Stimulated activated naive CD8-positive, alpha-beta T cell treated with anti-CD3 and anti-CD28 coated beads, Interleukin-15, Interleukin-2, amounts not matched to agents 100 U/mL and 50 U/mL, for 24 hours (primary cell): ENCODE data around the gene VENTX.

Source experiments
- ATAC-seq: fragments of 150-1000 bp; cut with Tn5 transposase; one replicate; pipeline ENCODE4 v1.10.0; 2021
- DNase-seq: peaks from one replicate; pipeline ENCODE4 v3.0.0; 2021

The VENTX gene

GRCh38 chr10:133235265-133235855 lies 2.3 kb upstream of the VENTX start:
- ATAC-seq: no peak
- no peak for DNase-seq

GRCh38 chr10:133235932-133236331 lies 1.7 kb upstream of the VENTX start:
- ATAC-seq (no peak), DNase-seq (no peak)

GRCh38 chr10:133236401-133237240 lies 1.0 kb upstream of the VENTX start:
- ATAC-seq: no peak
- no peak for DNase-seq

GRCh38 chr10:133237241-133237587 lies 441 bp upstream of the VENTX start:
- DNase-seq (no peak), ATAC-seq (no peak)

- DNase-seq: no peak
- no peak for ATAC-seq
Observed at GRCh38 chr10:133238466-133238804, 780 bp downstream of the VENTX start.

- DNase-seq (no peak), ATAC-seq (no peak)
Observed at GRCh38 chr10:133239990-133240389, 2.3 kb downstream of the VENTX start.

- ATAC-seq: no peak
- DNase-seq: no peak
Observed at GRCh38 chr10:133241501-133242205, 4.0 kb downstream of the VENTX start.

- DNase-seq: no peak
- no peak for ATAC-seq
Observed at GRCh38 chr10:133242611-133243356, 5.1 kb downstream of the VENTX start.

- DNase-seq: no peak
Observed at GRCh38 chr10:133243593-133243992, 5.9 kb downstream of the VENTX start.

GRCh38 chr10:133245439-133246235 lies 8.0 kb downstream of the VENTX start:
- DNase-seq: no peak
- no peak for ATAC-seq

More at GRCh38 chr10:133243593-133243992, 5.9 kb downstream of the VENTX start:
- no peak for ATAC-seq

- no peak for DNase-seq
- no peak for ATAC-seq
Observed at GRCh38 chr10:133246236-133246626, 8.6 kb downstream of the VENTX start.

- no peak for ATAC-seq
- no peak for DNase-seq
Observed at GRCh38 chr10:133247681-133248333, 10.2 kb downstream of the VENTX start.

- no peak for ATAC-seq
Observed at GRCh38 chr10:133248334-133248715, 10.7 kb downstream of the VENTX start.

GRCh38 chr10:133249094-133249780 lies 11.6 kb downstream of the VENTX start:
- ATAC-seq: no peak
- no peak for DNase-seq

More at GRCh38 chr10:133248334-133248715, 10.7 kb downstream of the VENTX start:
- DNase-seq: no peak

GRCh38 chr10:133249975-133250754 lies 12.5 kb downstream of the VENTX start:
- DNase-seq: no peak
- no peak for ATAC-seq

- no peak for ATAC-seq
Observed at GRCh38 chr10:133251388-133252222, 13.9 kb downstream of the VENTX start.

GRCh38 chr10:133252223-133252552 lies 14.5 kb downstream of the VENTX start:
- ATAC-seq: no peak

More at GRCh38 chr10:133251388-133252222, 13.9 kb downstream of the VENTX start:
- DNase-seq: no peak

GRCh38 chr10:133253361-133253955 lies 15.8 kb downstream of the VENTX start:
- ATAC-seq (no peak), DNase-seq (no peak)

More at GRCh38 chr10:133252223-133252552, 14.5 kb downstream of the VENTX start:
- DNase-seq: no peak
